Fibroblast of lung (primary cell): Measurements from ENCODE around the gene CC2D1A. TPM values are rescaled to one million over a fixed set of nuclear protein-coding genes. Genes with fewer than 3 reads are reported as not detected.

Experiments
- DNase-seq, 2 donors: peaks; one replicate each; pipeline versions ENCODE4 v3.0.0 to v3.0.0-alpha.2; 2010; ENCODE audit warnings: low read depth in 2 of 2
- H2AFZ ChIP-seq: 2 replicates; pipeline ENCODE4 v1.5.1; 2012; ENCODE audit warnings: low read length, control low read depth, inconsistent platforms
- H3K27ac ChIP-seq: 2 replicates; pipeline ENCODE4 v1.5.1; 2011; ENCODE audit warnings: low read length, control low read depth; ENCODE audit not compliant: insufficient read depth
- H3K27me3 ChIP-seq: 2 replicates; pipeline ENCODE4 v1.5.1; 2011; ENCODE audit warnings: mild to moderate bottlenecking, low read length; ENCODE audit not compliant: control insufficient read depth, insufficient read depth
- H3K36me3 ChIP-seq: 2 replicates; pipeline ENCODE4 v1.5.1; 2011; ENCODE audit warnings: low read length; ENCODE audit not compliant: control insufficient read depth, insufficient read depth
- H3K4me1 ChIP-seq: 2 replicates; pipeline ENCODE4 v1.5.1; 2011; ENCODE audit warnings: low read length; ENCODE audit not compliant: control insufficient read depth, insufficient read depth; ENCODE audit errors: extremely low read depth
- H3K4me2 ChIP-seq: 2 replicates; pipeline ENCODE4 v1.5.1; 2011; ENCODE audit warnings: low read length, control low read depth; ENCODE audit not compliant: insufficient read depth; ENCODE audit errors: extremely low read depth
- H3K4me3 ChIP-seq, 4 experiments: fragments of 200-600 bp in 1 of 4; sonication (generic) in 1 of 4; replicated peaks in 1 of 4; 2 replicates each; pipeline ENCODE4 v1.5.1; 2011 to 2016; ENCODE audit warnings: low read length in 4 of 4, low read depth in 3 of 4, mild to moderate bottlenecking in 3 of 4, control low read depth in 2 of 4, inconsistent platforms in 1 of 4, mixed read lengths in 1 of 4; ENCODE audit not compliant: insufficient read depth in 1 of 4; ENCODE audit errors: control extremely low read depth in 1 of 4
- H3K79me2 ChIP-seq: 2 replicates; pipeline ENCODE4 v1.5.1; 2012; ENCODE audit warnings: mild to moderate bottlenecking, low read length, inconsistent platforms; ENCODE audit not compliant: control insufficient read depth, insufficient read depth
- H3K9ac ChIP-seq: 2 replicates; pipeline ENCODE4 v1.5.1; 2011; ENCODE audit warnings: mild to moderate bottlenecking, low read length, control low read depth; ENCODE audit not compliant: insufficient read depth
- H3K9me3 ChIP-seq: 2 replicates; pipeline ENCODE4 v1.5.1; 2012; ENCODE audit warnings: low read depth, low read length; ENCODE audit not compliant: control insufficient read depth, insufficient read depth
- H4K20me1 ChIP-seq: 2 replicates; pipeline ENCODE4 v1.5.1; 2011; ENCODE audit warnings: low read length; ENCODE audit not compliant: control insufficient read depth, insufficient read depth; ENCODE audit errors: extremely low read depth
- EZH2 ChIP-seq: IDR thresholded peaks from 2 replicates; pipeline ENCODE4 v1.5.1; 2012; ENCODE audit warnings: low read length, control low read depth, mild to moderate bottlenecking; ENCODE audit errors: missing control alignments
- polyA plus RNA-seq, 2 donors: library from polyadenylated mRNA; depleted of rRNA in 1 of 2; stranded (reverse) in 1 of 2; unstranded in 1 of 2; fragments of >200 nt; gene quantifications; 2 replicates each; pipeline ENCODE4 v1.2.1, GENCODE V29; 2011 to 2012; ENCODE audit warnings: missing spikeins in 1 of 2
- total RNA-seq: library from RNA; depleted of rRNA; stranded (reverse); fragments of >200 nt; gene quantifications from 2 replicates; pipeline ENCODE4 v1.2.1, GENCODE V29; 2014
- TF ChIP-seq, protein P1 (sequence below), 2 donors: IDR thresholded peaks in 1 of 2; conservative IDR thresholded peaks in 1 of 2; 1 replicate in 1 of 2; 2 replicates in 1 of 2; pipeline ENCODE4 v1.5.1; 2011 to 2012; ENCODE audit warnings: low read length in 2 of 2, control low read depth in 1 of 2, inconsistent platforms in 1 of 2, low read depth in 1 of 2, mild to moderate bottlenecking in 1 of 2

CC2D1A gene
- total and polyA plus RNA-seq, 2 donors (not counting 1 experiment from before 2014, with no cell fraction given), result 7.0 to 10.6 TPM

DNA sequence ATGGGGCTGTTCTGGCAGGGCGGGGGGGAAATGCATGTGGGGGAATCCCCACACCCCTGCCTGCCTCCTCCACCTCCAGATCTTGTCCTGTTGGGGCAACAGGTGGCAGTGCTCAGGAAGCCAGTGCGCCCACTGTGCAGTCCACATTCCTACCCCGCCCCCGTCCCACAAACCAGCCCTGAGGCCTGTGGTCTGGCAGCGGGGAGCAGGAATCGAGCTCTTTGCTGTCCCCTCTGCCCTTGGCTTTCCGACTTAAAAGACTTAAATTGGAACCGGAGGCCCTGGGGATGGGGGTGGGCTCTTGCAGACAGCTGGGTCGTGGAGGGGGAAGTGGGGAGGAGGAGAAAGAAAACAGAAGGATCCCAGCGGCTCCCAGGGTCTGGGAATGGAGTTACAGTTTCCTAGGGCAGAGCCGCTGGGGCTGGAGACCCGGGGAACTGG, 24.7 kb upstream of the CC2D1A start:
- Histone ChIP-seq H2AFZ (peak overlapping the region; percentile 14), H3K36me3 (no peaks in the 10 kb centered on the region), H3K9me3 (no peaks in the 10 kb centered on the region), H3K4me2 (peak overlapping the region; percentile 17), H3K27ac (no peak overlapping the region), H3K9ac (no peak overlapping the region), H3K4me1 (peaks cover 14% of the 10 kb centered on the region), H3K4me3 (no peak overlapping the region), H3K79me2 (no peaks in the 10 kb centered on the region), H4K20me1 (no peaks in the 10 kb centered on the region), H3K27me3 (peaks cover 2% of the 10 kb centered on the region)
- DNase-seq, result peak in 1 of 2 donors; percentile 72
- no peak for TF ChIP-seq EZH2
- TF ChIP-seq, protein P1, sequence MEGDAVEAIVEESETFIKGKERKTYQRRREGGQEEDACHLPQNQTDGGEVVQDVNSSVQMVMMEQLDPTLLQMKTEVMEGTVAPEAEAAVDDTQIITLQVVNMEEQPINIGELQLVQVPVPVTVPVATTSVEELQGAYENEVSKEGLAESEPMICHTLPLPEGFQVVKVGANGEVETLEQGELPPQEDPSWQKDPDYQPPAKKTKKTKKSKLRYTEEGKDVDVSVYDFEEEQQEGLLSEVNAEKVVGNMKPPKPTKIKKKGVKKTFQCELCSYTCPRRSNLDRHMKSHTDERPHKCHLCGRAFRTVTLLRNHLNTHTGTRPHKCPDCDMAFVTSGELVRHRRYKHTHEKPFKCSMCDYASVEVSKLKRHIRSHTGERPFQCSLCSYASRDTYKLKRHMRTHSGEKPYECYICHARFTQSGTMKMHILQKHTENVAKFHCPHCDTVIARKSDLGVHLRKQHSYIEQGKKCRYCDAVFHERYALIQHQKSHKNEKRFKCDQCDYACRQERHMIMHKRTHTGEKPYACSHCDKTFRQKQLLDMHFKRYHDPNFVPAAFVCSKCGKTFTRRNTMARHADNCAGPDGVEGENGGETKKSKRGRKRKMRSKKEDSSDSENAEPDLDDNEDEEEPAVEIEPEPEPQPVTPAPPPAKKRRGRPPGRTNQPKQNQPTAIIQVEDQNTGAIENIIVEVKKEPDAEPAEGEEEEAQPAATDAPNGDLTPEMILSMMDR (conservative IDR thresholded peaks at IDR 0.05 in 1 of 2, IDR thresholded peaks at IDR 0.05 in 1 of 2; ENCODE audit: low read depth in 1 of 2, low read length in 2 of 2), result no peak

DNA sequence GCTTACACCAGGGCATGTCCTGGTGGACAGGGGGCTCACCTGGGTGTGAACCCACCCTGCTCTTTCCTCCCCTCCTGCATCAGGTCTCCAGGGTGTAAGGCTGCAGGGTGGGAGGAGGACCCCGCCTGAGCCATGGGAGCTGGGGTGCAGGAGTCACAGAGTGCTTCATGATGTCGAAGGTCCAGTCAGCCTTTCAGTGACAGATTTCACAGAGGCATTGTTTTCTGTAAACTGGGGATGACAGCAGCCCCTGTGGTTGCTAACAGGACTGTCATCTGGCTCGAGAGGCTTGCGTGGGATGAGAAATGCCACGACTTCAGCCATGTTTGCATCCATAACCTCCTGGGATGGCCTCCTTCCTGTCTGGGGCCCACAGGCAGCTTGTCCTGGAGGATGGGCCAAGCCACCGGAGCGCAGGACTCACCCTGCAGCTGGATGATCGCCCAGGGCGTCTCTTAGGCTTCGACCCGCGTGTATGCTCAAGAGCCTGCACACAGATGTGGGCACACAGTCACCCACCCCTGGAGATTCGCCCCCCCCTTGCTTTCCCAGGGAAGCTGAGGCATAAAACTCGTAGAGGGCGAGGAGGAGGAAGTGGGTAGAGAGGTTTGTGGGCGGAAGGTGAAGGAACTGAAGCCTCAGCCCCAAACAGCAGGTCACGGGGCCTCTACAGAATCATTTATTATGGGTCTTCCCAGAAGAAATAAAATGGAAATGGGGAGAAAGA, 24.1 kb upstream of the CC2D1A start:
- no peak for TF ChIP-seq EZH2
- TF ChIP-seq, protein P1 (conservative IDR thresholded peaks at IDR 0.05 in 1 of 2, IDR thresholded peaks at IDR 0.05 in 1 of 2; ENCODE audit: low read depth in 1 of 2, low read length in 2 of 2), result no peak
- H3K4me1 ChIP-seq, result peaks cover 14% of the 10 kb centered on the region
- no peak overlapping the region for H3K27ac ChIP-seq
- no peak overlapping the region for H3K9ac ChIP-seq
- H3K4me3 ChIP-seq, result no peak overlapping the region
- no peaks in the 10 kb centered on the region for H4K20me1 ChIP-seq
- H2AFZ ChIP-seq, result peak overlapping the region; percentile 14
- H3K9me3 ChIP-seq, result no peaks in the 10 kb centered on the region
- H3K79me2 ChIP-seq, result no peaks in the 10 kb centered on the region
- peak in 1 of 2 donors; percentile 73 for DNase-seq
- peaks cover 2% of the 10 kb centered on the region for H3K27me3 ChIP-seq
- H3K4me2 ChIP-seq, result no peak overlapping the region
- H3K36me3 ChIP-seq, result no peaks in the 10 kb centered on the region

DNA sequence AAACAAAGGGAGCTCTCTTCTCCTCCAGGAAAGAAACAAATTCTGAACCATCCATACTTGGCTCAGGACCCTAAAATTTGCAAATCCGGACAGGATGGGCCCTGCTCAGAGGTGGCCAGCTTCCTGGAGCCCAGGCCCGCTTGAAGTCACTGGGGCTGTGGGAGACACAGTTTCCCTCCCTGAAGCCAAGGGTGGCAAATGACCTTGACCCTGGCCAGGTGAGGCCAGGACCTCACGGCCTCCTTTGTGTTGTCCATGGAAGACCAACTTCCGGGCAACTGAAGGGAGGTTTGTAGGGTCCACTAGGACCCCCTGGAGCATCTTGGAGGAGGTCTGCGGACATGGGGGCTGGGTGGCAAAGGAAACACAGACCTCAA, 23.6 kb upstream of the CC2D1A start:
- no peak overlapping the region for H3K9ac ChIP-seq
- TF ChIP-seq, protein P1 (conservative IDR thresholded peaks at IDR 0.05 in 1 of 2, IDR thresholded peaks at IDR 0.05 in 1 of 2; ENCODE audit: low read depth in 1 of 2, low read length in 2 of 2), result no peak
- TF ChIP-seq EZH2, result no peak
- no peak for DNase-seq
- H3K9me3 ChIP-seq, result no peaks in the 10 kb centered on the region
- no peak overlapping the region for H3K4me3 ChIP-seq
- no peaks in the 10 kb centered on the region for H3K79me2 ChIP-seq
- H2AFZ ChIP-seq, result no peak overlapping the region
- no peaks in the 10 kb centered on the region for H3K36me3 ChIP-seq
- peaks cover 14% of the 10 kb centered on the region for H3K4me1 ChIP-seq
- no peak overlapping the region for H3K27ac ChIP-seq
- no peaks in the 10 kb centered on the region for H4K20me1 ChIP-seq
- H3K4me2 ChIP-seq, result no peak overlapping the region
- H3K27me3 ChIP-seq, result peaks cover 2% of the 10 kb centered on the region
